GM18517 (cell line): Measurements from ENCODE around the gene ZYG11A.

Source experiments
- ATAC-seq: cut with Tn5 transposase; IDR thresholded peaks from one replicate; pipeline ENCODE4 v1.9.1; 2021; ENCODE audit warnings: mild to moderate bottlenecking, moderate library complexity; ENCODE audit not compliant: unreplicated experiment

ZYG11A gene

GRCh38 chr1:52917156-52917555 lies 74.6 kb downstream of the ZYG11A start:
- no peak for ATAC-seq

GRCh38 chr1:52917581-52917980 lies 75.0 kb downstream of the ZYG11A start:
- no peak for ATAC-seq

- no peak for ATAC-seq
Observed at GRCh38 chr1:52918201-52918600, 75.6 kb downstream of the ZYG11A start.

- no peak for ATAC-seq
Observed at GRCh38 chr1:52919051-52919722, 76.6 kb downstream of the ZYG11A start.

- ATAC-seq: no peak
Observed at GRCh38 chr1:52919723-52920483, 77.3 kb downstream of the ZYG11A start.

- no peak for ATAC-seq
Observed at GRCh38 chr1:52920791-52921291, 78.3 kb downstream of the ZYG11A start.

- ATAC-seq: no peak
Observed at GRCh38 chr1:52925571-52926005, 83.0 kb downstream of the ZYG11A start.

- no peak for ATAC-seq
Observed at GRCh38 chr1:52926864-52927211, 84.3 kb downstream of the ZYG11A start.

GRCh38 chr1:52927212-52928014 lies 84.9 kb downstream of the ZYG11A start, which contains the start of gene SCP2:
Gene SCP2, plus strand, starts transcription at chr1:52927276. Its CDS starts 121 bp downstream, at chr1:52927397.
- ATAC-seq: peak; percentile 50

GRCh38 chr1:52928015-52928404 lies 85.5 kb downstream of the ZYG11A start:
- no peak for ATAC-seq

- no peak for ATAC-seq
Observed at GRCh38 chr1:52929019-52929418, 86.5 kb downstream of the ZYG11A start.

- ATAC-seq: no peak
Observed at GRCh38 chr1:52937433-52938182, 95.0 kb downstream of the ZYG11A start.

- no peak for ATAC-seq
Observed at GRCh38 chr1:52938183-52938451, 95.6 kb downstream of the ZYG11A start.

GRCh38 chr1:52943876-52944416 lies 101.4 kb downstream of the ZYG11A start:
- no peak for ATAC-seq

GRCh38 chr1:52944566-52944965 lies 102.0 kb downstream of the ZYG11A start:
- ATAC-seq: no peak
